Left ventricle myocardium inferior (tissue), 1 donor: ENCODE data around the gene AK9. TPM values are rescaled to one million over a fixed set of nuclear protein-coding genes. Genes with fewer than 3 reads are reported as not detected.

Experiments used
- DNase-seq: peaks from one replicate; pipeline ENCODE4 v3.0.0-alpha.2; 2020
- H3K27ac ChIP-seq: fragments of 200-600 bp; replicated peaks from 2 replicates; pipeline ENCODE4 v1.8.0; 2021
- H3K27me3 ChIP-seq: fragments of 200-600 bp; 2 replicates; pipeline ENCODE4 v1.8.0; 2021; ENCODE audit warnings: low read depth
- H3K36me3 ChIP-seq: fragments of 200-600 bp; 2 replicates; pipeline ENCODE4 v1.8.0; 2021
- H3K4me1 ChIP-seq: fragments of 200-600 bp; 2 replicates; pipeline ENCODE4 v1.8.0; 2021
- H3K4me3 ChIP-seq: fragments of 200-600 bp; 2 replicates; pipeline ENCODE4 v1.8.0; 2021; ENCODE audit warnings: mild to moderate bottlenecking, moderate library complexity
- H3K9me3 ChIP-seq: fragments of 200-600 bp; replicated peaks from 2 replicates; pipeline ENCODE4 v1.8.0; 2021
- intact Hi-C: fragments of 100-400 bp; cut with micrococcal nuclease; formaldehyde crosslinking; loops from one replicate; pipeline ENCODE4 v1.11.0; 2022
- total RNA-seq: library from RNA; stranded (reverse); fragmentation: NEBNext Ultra II Directional; extraction: Animal tissue kit (Norgen Biotek cat#: 25700); gene quantifications from one replicate; pipeline ENCODE4 v1.2.1, GENCODE V29; 2021
- TF ChIP-seq, protein P1 (sequence below): fragments of 200-600 bp; IDR thresholded peaks from 2 replicates; pipeline ENCODE4 v1.8.0; 2021; ENCODE audit warnings: antibody characterized with exemption, mild to moderate bottlenecking, borderline replicate concordance
- donor health status: DM: no; HTN: yes; CAD: no; lungs with severe emphysema.

The AK9 gene
- total RNA-seq, 1 donor from 2014 or later = 12.6 TPM

DNA sequence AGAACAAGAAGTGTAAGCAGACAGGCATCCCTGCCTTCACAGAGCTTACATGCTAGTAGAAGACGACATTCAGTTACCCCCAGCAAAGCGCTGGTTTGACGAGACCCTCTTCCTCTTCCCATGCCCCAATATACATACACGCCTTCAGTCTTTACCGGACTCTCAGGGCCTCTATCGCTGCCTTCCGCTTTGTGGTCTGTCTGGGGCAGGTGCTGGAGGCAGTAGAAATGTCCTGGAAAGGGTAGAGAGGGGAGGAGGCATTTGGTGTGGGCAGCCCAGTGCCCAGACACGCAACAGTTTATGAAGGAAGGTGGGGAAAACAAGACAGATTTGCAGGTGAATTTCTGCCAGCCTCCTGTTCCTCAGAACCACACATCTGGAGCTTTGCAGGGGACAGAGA lies 244.5 kb downstream of the AK9 start:
- TF ChIP-seq, protein P1, sequence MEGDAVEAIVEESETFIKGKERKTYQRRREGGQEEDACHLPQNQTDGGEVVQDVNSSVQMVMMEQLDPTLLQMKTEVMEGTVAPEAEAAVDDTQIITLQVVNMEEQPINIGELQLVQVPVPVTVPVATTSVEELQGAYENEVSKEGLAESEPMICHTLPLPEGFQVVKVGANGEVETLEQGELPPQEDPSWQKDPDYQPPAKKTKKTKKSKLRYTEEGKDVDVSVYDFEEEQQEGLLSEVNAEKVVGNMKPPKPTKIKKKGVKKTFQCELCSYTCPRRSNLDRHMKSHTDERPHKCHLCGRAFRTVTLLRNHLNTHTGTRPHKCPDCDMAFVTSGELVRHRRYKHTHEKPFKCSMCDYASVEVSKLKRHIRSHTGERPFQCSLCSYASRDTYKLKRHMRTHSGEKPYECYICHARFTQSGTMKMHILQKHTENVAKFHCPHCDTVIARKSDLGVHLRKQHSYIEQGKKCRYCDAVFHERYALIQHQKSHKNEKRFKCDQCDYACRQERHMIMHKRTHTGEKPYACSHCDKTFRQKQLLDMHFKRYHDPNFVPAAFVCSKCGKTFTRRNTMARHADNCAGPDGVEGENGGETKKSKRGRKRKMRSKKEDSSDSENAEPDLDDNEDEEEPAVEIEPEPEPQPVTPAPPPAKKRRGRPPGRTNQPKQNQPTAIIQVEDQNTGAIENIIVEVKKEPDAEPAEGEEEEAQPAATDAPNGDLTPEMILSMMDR = no peak
- no peak overlapping the region for H3K4me3 ChIP-seq
- H3K27ac ChIP-seq = no peak overlapping the region
- H3K27me3 ChIP-seq = no peaks in the 10 kb centered on the region
- H3K4me1 ChIP-seq = peaks cover 8% of the 10 kb centered on the region
- intact Hi-C loops = no loop called here
- DNase-seq = no peak
- peaks cover 30% of the 10 kb centered on the region for H3K36me3 ChIP-seq
- no peaks in the 10 kb centered on the region for H3K9me3 ChIP-seq

DNA sequence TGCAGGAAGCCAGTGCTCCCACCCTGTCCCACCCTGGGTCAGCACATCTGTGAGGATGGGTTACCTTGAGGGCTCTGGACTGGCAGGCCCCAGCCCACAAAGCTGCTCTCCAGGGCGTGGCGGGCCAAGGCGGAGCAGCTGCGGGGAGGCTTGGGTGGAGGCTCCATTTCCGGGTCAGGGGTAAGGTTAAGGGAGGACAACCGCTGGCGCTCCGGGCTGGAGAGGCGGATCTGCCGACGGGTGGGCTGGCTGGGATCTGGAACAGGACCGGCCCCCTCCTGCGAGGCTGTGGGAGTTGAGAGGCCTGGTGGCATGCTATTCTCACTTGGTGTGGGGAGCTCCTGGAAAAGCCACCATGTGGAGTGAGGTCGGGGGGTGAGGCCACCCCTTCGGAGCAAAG lies 244.9 kb downstream of the AK9 start:
- no peaks in the 10 kb centered on the region for H3K27me3 ChIP-seq
- H3K9me3 ChIP-seq = no peaks in the 10 kb centered on the region
- TF ChIP-seq, protein P1 = no peak
- intact Hi-C loops = no loop called here
- H3K4me1 ChIP-seq = peaks cover 12% of the 10 kb centered on the region
- DNase-seq = no peak
- peaks cover 30% of the 10 kb centered on the region for H3K36me3 ChIP-seq
- no peak overlapping the region for H3K4me3 ChIP-seq
- H3K27ac ChIP-seq = no peak overlapping the region

GRCh38 chr6:109445382-109445781 lies 245.6 kb downstream of the AK9 start:
- Histone ChIP-seq H3K36me3 (peaks cover 30% of the 10 kb centered on the region), H3K4me1 (peaks cover 17% of the 10 kb centered on the region), H3K27me3 (no peaks in the 10 kb centered on the region), H3K27ac (no peak overlapping the region), H3K9me3 (no peaks in the 10 kb centered on the region), H3K4me3 (no peak overlapping the region)
- intact Hi-C loops = no loop called here
- no peak for DNase-seq
- TF ChIP-seq, protein P1 = no peak

DNA sequence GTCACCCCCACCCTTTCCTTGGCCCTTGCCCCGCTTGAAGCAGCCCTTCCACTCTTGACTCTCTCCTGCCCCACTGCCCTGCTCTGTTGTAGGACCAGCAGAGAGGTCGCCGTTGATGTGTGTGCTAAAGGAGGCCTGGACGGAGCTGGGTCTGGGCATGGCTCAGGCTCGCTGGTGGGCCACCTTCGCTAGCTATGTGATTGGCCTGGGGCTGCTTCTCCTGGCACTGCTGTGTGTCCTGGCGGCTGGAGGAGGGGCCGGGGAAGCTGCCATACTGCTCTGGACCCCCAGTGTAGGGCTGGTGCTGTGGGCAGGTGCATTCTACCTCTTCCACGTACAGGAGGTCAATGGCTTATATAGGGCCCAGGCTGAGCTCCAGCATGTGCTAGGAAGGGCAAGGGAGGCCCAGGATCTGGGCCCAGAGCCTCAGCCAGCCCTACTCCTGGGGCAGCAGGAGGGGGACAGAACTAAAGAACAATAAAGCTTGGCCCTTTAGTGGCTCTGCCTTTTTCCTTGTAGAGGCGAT lies 247.5 kb downstream of the AK9 start:
- Histone ChIP-seq H3K27me3 (no peaks in the 10 kb centered on the region), H3K4me3 (no peak overlapping the region), H3K9me3 (no peaks in the 10 kb centered on the region), H3K36me3 (peaks cover 30% of the 10 kb centered on the region), H3K27ac (no peak overlapping the region), H3K4me1 (peaks cover 28% of the 10 kb centered on the region)
- intact Hi-C loops = no loop called here
- TF ChIP-seq, protein P1 = no peak
- DNase-seq = no peak

Other genes starting within 250 kb of the AK9 start
- 5.6 TPM for gene MICAL1, start 235.4 kb downstream of the AK9 start, total RNA-seq
- gene ZBTB24, start 208.0 kb downstream of the AK9 start, total RNA-seq = 2.6 TPM
- gene FIG4, start 94 bp upstream of the AK9 start, total RNA-seq = 8.0 TPM